Heart right ventricle (tissue), 16 donors: Measurements from ENCODE around the gene MATN3. TPM values are rescaled to one million over a fixed set of nuclear protein-coding genes. Genes with fewer than 3 reads are reported as not detected.

Experiments
- ATAC-seq, 8 donors: fragments of 200-7000 bp; cut with Tn5 transposase; one replicate each; pipeline ENCODE4 v1.9.1; 2020; ENCODE audit warnings: mild to moderate bottlenecking in 8 of 8, moderate library complexity in 8 of 8, moderate number of reproducible peaks in 1 of 8
- DNase-seq, 2 donors: peaks; one replicate each; pipeline ENCODE4 v3.0.0-alpha.2; 2020
- H3K27ac ChIP-seq, 10 donors: fragments of 200-600 bp; sonication (generic) in 2 of 10; one replicate each; pipeline versions ENCODE4 v1.5.0 to v1.8.0; 2020 to 2022; ENCODE audit warnings: mild to moderate bottlenecking in 3 of 10
- H3K27me3 ChIP-seq, 7 donors: fragments of 200-600 bp; one replicate each; pipeline ENCODE4 v1.8.0; 2021 to 2022; ENCODE audit warnings: mild to moderate bottlenecking in 2 of 7
- H3K36me3 ChIP-seq, 9 donors: fragments of 200-600 bp; sonication (generic) in 1 of 9; one replicate each; pipeline versions ENCODE4 v1.5.0 to v1.8.0; 2020 to 2022; ENCODE audit warnings: mild to moderate bottlenecking in 2 of 9
- H3K4me1 ChIP-seq, 9 donors: fragments of 200-600 bp; sonication (generic) in 1 of 9; one replicate each; pipeline versions ENCODE4 v1.5.0 to v1.8.0; 2020 to 2022; ENCODE audit warnings: mild to moderate bottlenecking in 4 of 9
- H3K4me3 ChIP-seq, 10 donors: fragments of 200-600 bp; sonication (generic) in 2 of 10; one replicate each; pipeline versions ENCODE4 v1.5.0 to v1.8.0; 2020 to 2022; ENCODE audit warnings: mild to moderate bottlenecking in 7 of 10, moderate library complexity in 2 of 10
- H3K9me3 ChIP-seq, 11 donors: fragments of 200-600 bp in 10 of 11; sonication (generic) in 2 of 11; one replicate each; pipeline versions ENCODE4 v1.5.0 to v1.8.0; 2013 to 2022; ENCODE audit warnings: mild to moderate bottlenecking in 2 of 11, control low read depth in 1 of 11, moderate library complexity in 1 of 11
- CTCF ChIP-seq, 9 donors: fragments of 200-600 bp; sonication (generic) in 2 of 9; IDR thresholded peaks; one replicate each; pipeline versions ENCODE4 v1.5.0 to v1.8.0; 2021 to 2022; ENCODE audit warnings: antibody characterized with exemption in 9 of 9, mild to moderate bottlenecking in 5 of 9, moderate library complexity in 1 of 9
- WGBS, 2 donors: extraction: QIAGEN DNeasy Blood & Tissue Kit; methylation state at CpG; one replicate each; pipeline ENCODE4 v1.1.7; 2013; ENCODE audit warnings: inconsistent platforms in 1 of 2; 5-methylcytosine and 5-hydroxymethylcytosine counted together
- intact Hi-C, 10 donors: fragments of 100-400 bp; cut with DNase I; formaldehyde crosslinking; loops; one replicate each; pipeline versions ENCODE4 v1.11.1 to v1.14.2; 2022
- polyA plus RNA-seq, 2 donors: library from polyadenylated mRNA; stranded (reverse); fragments of 200-250 nt; gene quantifications; one replicate each; pipeline ENCODE4 v1.2.3, GENCODE V29; 2013
- total RNA-seq, 10 donors: library from RNA; stranded (reverse); fragmentation: NEBNext Ultra II Directional in 3 of 10; extraction: Animal tissue kit (Norgen Biotek cat#: 25700) in 3 of 10; gene quantifications; one replicate each; pipeline versions ENCODE4 v1.2.1 to v1.2.4, GENCODE V29; 2021 to 2023
- donor health status: Arrhythmogenic right ventricular cardiomyopathy.
- donor health status: ischemic (EF 13 %, LVEDD 7.1; RV severe dilation, severe dysfunction).
- donor health status: healthy with polysubstance abuse.
- donor health status: DM: no; HTN: yes; CAD: no.
- donor health status: DM: no; HTN: no; CAD: no.
- donor health status: ischemic (EF 25% LVEDD 6.9; RV normal size, moderate dysfunction).
- donor health status: ischemic (EF 25% LVEDD 5.7; RV mildly dilated, moderate dysfunction).
- donor health status: healthy.
- donor health status: DM: yes; HTN: yes; CAD: no.
- donor health status: Ischemic cardiomyopathy.
- donor health status: ischemic (EF 35%, LVEDD 5.7; RV mildly dilated, moderate dysfunction).
- donor health status: nonischemic (EF 11% LVEDD 7.7; RV severe dilation, severe dysfunction).
- donor health status: DM: yes; HTN: yes; CAD: no.
- donor health status: PGD.
- donor health status: ischemic (EF 29% LVEDD 5.4; RV normal size, mild dysfunction).
- donor health status: nonischemic (EF 23%, LVEDD 6.1; RV moderate dilation, normal function).

MATN3 gene
- total and polyA plus RNA-seq, 12 donors, result 0.09 to 0.37 (median 0.30) TPM; not detected in 5

- no peak for TF ChIP-seq CTCF (IDR thresholded peaks at IDR 0.05)
- Histone ChIP-seq H3K4me3 (no peak overlapping the region), H3K36me3 (peaks cover 0 to 100% (median 59%) of the 10 kb centered on the region in 9 donors), H3K9me3 (no peaks in the 10 kb centered on the region), H3K27me3 (no peaks in the 10 kb centered on the region), H3K4me1 (peaks cover 0 to 54% (median 25%) of the 10 kb centered on the region in 9 donors), H3K27ac (peak overlapping the region in 6 of 10 donors; percentile 11 to 72 (median 58))
- WGBS, 2 donors, result 41 to 53% methylated on average over 4 of the region's 4 CpGs
- no peak for DNase-seq
- peak in 2 of 8 donors; percentile 48 to 62 for ATAC-seq
- intact Hi-C loops, result no loop called here
Measured at GRCh38 chr2:20035955-20036666, 23.6 kb upstream of the MATN3 start.

GRCh38 chr2:20034821-20035220 lies 22.4 kb upstream of the MATN3 start:
- no peak overlapping the region for H3K4me3 ChIP-seq
- H3K9me3 ChIP-seq, result peaks cover 0 to 6% (median 4%) of the 10 kb centered on the region in 11 donors
- 49 to 50% methylated on average over 2 of the region's 2 CpGs for WGBS, 2 donors
- H3K4me1 ChIP-seq, result peaks cover 0 to 52% (median 25%) of the 10 kb centered on the region in 9 donors
- H3K27ac ChIP-seq, result peak overlapping the region in 9 of 10 donors; percentile 17 to 72 (median 64)
- no peaks in the 10 kb centered on the region for H3K27me3 ChIP-seq
- no peak for DNase-seq
- no peak for TF ChIP-seq CTCF (IDR thresholded peaks at IDR 0.05)
- ATAC-seq, result no peak
- intact Hi-C loops, result no loop called here
- H3K36me3 ChIP-seq, result peaks cover 0 to 100% (median 55%) of the 10 kb centered on the region in 9 donors

- Histone ChIP-seq H3K27ac (peak overlapping the region in 9 of 10 donors; percentile 17 to 72 (median 64)), H3K9me3 (peaks cover 0 to 12% (median 7%) of the 10 kb centered on the region in 11 donors), H3K4me3 (no peak overlapping the region), H3K4me1 (peaks cover 0 to 52% (median 25%) of the 10 kb centered on the region in 9 donors), H3K27me3 (no peaks in the 10 kb centered on the region), H3K36me3 (peaks cover 0 to 100% (median 50%) of the 10 kb centered on the region in 9 donors)
- DNase-seq (no peak), ATAC-seq (peak; percentile 61 to 94 (median 82))
- TF ChIP-seq CTCF (IDR thresholded peaks at IDR 0.05), result no peak
- intact Hi-C loops, result no loop called here
- 44 to 60% methylated on average over 4 of the region's 4 CpGs for WGBS, 2 donors
Measured at GRCh38 chr2:20034218-20034617, 21.8 kb upstream of the MATN3 start.

GRCh38 chr2:20033322-20033721 lies 20.9 kb upstream of the MATN3 start:
- intact Hi-C loops, result no loop called here
- H3K9me3 ChIP-seq, result peaks cover 0 to 19% (median 7%) of the 10 kb centered on the region in 11 donors
- DNase-seq, result no peak
- H3K4me1 ChIP-seq, result peaks cover 0 to 45% (median 25%) of the 10 kb centered on the region in 9 donors
- H3K27me3 ChIP-seq, result no peaks in the 10 kb centered on the region
- peaks cover 0 to 100% (median 58%) of the 10 kb centered on the region in 9 donors for H3K36me3 ChIP-seq
- ATAC-seq, result peak in 6 of 8 donors; percentile 44 to 67 (median 61)
- TF ChIP-seq CTCF (IDR thresholded peaks at IDR 0.05), result no peak
- WGBS, 2 donors, result 57 to 64% methylated on average over 3 of the region's 3 CpGs
- no peak overlapping the region for H3K4me3 ChIP-seq
- peak overlapping the region in 7 of 10 donors; percentile 17 to 68 (median 64) for H3K27ac ChIP-seq
